GM18519 (cell line): ENCODE results near the gene ICOS.
A peak's percentile ranks its signal among the peaks of the same experiment; 100 is the strongest.

Experiments
- ATAC-seq: cut with Tn5 transposase; IDR thresholded peaks from one replicate; pipeline ENCODE4 v1.9.1; 2021; ENCODE audit warnings: mild to moderate bottlenecking, moderate library complexity; ENCODE audit not compliant: unreplicated experiment, low FRiP score

The ICOS gene

GRCh38 chr2:203936535-203936934 lies at the start of gene ICOS:
Gene ICOS (plus strand): TSS chr2:203936763. CDS start chr2:203936815, 52 bp downstream.
- ATAC-seq: no peak

DNA sequence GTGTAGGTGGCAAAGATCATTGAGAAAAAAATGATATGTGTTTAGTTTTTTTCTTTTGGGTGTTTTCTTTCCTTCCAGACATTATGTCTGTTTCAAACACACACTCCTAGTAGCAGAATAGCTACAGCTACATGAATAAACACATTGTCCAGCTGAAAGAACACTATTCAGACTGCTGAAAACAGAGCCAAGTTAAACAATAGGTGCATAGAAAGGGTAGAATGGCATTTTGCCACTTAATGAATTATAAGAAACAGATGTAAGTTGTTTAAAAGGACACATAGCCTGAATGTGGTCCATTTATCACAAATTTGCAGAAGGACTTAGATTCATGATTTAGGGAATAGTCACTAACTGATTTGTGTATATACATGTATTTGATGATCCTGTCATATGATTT lies 48.9 kb upstream of the ICOS start:
- no peak for ATAC-seq

DNA sequence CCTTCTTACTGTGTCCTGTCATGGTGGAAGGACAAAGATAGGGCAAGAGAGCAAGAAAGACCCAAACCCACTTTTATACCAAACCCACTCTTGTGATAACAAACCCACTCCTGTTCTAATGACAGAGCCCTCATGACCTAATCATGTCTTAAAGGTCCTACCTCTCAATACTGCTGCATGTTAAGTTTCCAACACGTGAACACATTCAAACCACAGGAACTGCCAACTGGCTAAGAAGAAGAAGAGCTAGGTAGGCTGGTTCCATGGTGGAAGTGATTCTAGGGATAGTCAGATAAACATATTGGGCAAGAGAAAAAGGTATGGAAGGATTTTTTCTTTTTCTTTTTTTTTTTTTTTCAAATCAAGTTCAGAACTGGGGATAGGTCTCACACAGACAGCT lies 47.0 kb upstream of the ICOS start:
- ATAC-seq: no peak

DNA sequence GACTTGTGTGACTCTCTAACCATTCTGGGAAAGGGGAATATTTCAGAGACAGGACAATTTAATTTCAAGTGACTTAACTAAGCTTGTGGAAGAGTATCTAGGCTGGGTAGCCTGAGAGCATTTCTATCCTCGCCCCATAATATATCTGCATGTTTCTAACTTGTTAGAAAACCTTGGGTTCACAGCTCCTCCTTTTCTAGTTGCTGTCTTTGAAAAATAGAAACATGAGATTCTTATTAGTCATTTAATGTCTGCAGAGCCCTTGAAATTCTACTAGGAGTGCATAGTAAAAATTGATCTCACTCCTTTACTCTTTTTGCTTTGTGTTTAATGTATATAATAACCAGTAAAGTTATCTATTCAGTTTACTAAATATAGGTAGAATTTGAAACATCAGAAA lies 46.6 kb upstream of the ICOS start:
- no peak for ATAC-seq

DNA sequence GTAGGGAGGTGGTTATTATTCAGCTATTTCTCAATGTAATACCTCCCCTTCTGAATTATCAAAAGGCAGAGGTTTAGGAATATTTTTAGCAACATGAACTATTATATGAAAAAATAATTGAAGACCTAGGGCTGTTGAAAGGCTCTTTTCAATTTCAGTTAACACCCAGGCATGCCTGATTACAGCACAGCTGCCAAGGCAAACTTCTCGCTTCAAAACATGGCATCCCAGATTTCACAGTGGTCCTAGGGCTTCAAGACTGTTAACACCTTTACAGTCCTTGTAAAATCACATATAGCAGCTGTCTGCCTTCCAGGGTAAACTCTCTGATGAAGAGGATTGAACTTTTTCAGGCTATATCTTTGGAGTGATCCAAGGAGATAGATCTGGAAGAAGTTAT lies 45.8 kb upstream of the ICOS start:
- no peak for ATAC-seq

GRCh38 chr2:203891474-203891873 lies 45.1 kb upstream of the ICOS start:
- no peak for ATAC-seq

DNA sequence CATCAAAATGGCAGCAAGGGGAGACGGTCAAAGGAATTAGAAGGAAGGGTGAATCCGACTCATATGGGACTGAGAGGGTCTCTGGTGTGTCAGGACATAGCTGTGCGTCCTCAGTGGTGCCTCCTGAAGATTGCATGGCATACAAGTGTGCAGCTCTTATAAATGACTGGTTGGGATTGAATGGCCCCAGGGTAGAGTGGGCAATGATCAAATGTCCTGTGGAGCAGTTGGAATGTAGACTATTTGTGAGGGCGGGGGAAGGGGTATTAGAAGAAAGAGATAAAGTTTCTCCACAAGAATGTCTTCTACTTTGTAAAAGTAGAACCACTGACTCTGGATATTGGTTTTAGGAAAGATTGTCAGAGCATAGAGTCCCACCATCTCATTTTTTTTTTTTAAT lies 44.4 kb upstream of the ICOS start:
- no peak for ATAC-seq

DNA sequence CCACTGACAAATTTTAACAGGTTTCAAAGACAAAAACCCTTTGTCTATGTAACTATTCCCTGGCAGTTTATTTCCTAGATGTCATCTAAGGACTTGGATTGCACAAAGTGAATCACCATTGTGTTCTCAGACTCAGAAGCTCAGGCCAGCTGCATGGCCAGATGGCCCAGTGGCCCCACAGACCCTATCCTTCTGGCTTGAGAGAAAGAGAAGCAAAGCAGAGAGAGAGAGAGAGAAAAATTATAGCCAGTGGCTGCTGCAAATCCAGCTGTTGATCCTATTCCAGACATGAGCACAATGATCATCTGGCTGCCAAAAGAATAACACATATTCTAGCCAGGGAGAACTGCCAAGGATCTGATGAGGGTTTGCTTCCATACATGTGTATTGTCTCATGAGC lies 43.2 kb upstream of the ICOS start:
- no peak for ATAC-seq

DNA sequence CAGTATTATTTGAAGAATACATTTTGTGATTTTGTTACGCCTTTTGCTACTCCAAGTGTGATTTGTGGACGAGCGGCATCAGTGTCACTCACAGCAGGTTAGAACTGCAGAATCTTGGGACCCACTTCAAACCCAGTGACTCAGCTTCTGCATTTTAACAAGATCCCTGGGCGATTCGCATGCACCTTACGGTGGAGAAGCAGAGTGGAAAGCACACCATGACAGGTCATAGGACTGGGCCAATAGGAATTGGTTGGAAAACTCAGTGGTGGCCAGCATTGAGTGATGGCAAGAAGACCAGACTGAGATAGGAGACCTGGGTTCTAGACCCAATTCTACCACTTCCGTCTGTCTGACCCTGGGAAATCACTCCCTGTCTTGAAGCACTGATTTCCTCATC lies 42.7 kb upstream of the ICOS start:
- ATAC-seq: no peak

GRCh38 chr2:203894262-203894661 lies 42.3 kb upstream of the ICOS start:
- ATAC-seq: peak; percentile 46

DNA sequence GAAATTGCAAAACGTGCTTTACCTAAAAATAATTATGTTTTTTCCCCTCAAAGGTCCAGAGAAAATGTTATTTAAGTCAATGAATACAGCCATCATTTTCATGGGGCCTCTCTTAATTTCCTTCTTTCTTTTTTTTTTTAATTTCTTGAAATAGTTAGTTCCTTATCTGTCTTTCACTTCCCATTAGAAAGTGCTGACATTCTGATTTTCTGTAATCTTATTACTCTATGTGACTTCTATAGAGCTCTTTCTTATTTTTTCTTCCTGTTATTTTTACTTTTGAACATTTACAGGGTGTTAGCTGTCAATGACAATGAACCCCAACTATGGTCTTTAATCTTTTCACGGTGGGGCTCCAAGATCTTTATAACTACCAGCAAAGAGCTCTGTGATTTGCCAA lies 39.0 kb upstream of the ICOS start:
- no peak for ATAC-seq

DNA sequence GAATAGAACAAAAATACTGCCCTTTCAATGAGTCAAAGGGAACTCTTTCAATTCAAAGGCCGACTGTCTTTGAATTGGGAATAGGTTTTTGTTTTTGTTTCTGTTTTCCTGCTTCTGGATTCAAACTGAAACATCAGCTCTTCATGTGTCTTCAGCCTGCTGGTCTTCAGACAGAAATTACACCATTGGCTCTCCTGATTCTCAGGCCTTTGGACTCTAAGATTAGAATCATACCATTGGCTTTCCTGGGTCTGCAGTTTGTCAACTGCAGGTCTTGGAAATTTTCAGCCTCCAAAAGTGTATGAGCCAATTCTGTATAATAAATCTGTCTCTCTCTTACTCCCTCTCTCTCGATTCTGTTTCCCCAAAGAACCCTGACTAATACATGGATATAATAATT lies 37.9 kb upstream of the ICOS start:
- no peak for ATAC-seq

DNA sequence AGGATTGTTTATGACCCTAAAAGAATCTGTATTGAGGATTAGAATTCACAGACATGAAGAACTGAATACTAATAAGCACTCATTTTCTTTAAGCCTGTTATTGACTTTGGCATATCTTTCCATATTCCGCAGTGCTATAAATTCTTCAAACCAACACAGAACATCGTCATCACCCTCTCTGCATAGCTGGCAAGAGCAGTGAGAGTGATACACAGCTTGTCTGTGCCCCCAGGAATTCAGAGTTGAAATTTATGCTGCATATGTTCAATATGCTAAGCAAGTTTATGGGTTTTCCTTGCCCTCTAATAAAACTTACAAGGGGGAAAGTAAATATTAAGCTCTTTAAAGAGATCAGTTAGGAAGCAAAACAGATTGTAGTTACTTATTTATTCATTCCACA lies 36.3 kb upstream of the ICOS start:
- ATAC-seq: no peak

- no peak for ATAC-seq
These were observed 32.5 kb upstream of the ICOS start for GRCh38 chr2:203904022-203904421.

DNA sequence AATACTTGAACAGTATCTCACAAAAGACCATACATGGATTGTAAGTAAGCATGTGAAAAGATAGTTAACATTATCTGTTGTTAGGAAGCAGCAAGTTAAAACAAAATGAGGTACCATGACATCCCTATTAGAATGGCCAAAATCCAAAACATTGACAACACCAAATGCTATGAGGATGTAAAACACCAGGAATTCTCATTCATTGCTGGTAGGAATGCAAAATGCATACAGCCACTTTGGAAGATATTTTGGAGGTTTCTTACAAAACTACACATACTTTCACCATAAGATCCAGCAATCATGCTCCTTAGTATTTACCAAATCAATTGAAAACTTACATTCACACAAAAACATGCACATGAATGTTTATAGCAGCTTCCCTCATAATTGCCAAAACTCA lies 30.9 kb upstream of the ICOS start:
- no peak for ATAC-seq

- no peak for ATAC-seq
These were observed 28.3 kb upstream of the ICOS start for GRCh38 chr2:203908066-203908796.

DNA sequence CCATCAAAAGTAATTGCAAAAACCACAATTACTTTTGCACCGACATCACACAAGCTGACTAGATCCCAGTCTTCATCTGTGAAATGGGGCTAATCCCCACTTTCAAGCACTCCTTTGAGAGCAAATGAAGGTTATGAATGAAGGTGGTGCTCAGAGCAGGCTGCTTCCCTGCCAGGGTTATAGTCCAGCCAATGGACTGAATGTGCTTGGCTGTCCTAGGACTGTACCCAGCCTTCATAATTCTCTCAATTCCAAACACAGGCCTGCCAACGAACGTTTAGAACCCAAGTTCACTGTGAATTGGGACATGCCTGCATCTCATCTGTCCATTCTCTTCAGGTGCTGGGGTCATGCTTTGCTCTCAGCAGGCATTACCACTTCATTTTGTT lies 27.8 kb upstream of the ICOS start:
- no peak for ATAC-seq

DNA sequence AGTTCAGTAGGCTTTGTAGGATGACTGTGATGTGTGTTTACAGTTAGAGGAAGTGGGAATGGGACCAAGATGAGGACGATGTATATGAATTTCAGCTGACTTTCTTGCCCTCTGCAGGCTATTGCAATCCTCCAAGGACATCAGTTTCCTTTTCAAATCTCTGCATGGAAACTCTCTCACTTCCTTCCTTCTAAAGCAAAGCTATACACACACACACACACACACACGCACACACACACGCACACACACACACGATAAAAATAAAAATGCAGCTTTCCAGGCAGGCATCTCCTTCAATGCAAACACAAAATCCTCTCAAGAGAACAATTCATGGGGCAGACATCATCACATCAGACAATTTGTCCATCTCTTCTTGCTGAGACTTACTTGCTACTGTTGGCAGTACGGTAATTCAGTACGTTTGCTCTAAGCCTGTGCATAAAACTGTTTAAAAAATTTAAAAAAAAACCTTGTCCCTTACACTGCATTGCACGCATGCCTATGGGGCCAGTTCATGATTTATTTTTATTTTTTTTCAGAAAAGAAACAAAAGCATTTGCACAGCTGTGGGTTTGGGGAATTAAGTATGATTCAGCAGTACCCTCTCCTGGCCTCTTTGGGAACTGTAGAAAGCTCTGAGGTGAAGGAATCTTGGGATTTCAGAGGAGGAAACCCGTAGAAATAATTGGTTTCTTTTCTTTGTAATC lies 27.1 kb upstream of the ICOS start:
- no peak for ATAC-seq

GRCh38 chr2:203909974-203910373 lies 26.6 kb upstream of the ICOS start:
- ATAC-seq: no peak

GRCh38 chr2:203913947-203914346 lies 22.6 kb upstream of the ICOS start:
- no peak for ATAC-seq

GRCh38 chr2:203914546-203915182 lies 21.9 kb upstream of the ICOS start:
- ATAC-seq: no peak

DNA sequence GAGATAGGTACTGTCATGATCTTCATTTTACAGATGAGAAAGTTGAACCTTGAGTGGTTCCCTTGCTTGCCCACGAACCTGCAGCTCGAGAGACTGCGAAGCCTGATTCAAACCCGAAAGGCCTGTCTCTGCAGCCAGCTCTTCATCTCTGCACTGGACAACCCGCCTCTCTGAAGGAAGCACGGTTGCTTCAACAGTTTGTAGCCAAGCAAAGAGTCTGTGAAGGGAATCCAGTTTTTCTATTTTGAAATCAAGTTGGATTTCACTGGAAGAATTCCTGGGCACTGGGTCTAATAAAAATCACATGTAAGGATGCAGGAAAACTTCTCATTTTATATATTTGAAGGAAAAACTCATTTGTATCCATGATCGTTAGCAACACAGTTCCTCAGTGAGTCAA lies 21.3 kb upstream of the ICOS start:
- no peak for ATAC-seq
